Hematopoietic multipotent progenitor cell treated with erythropoietin and hydrocortisone succinate and interleukin-3 and kit ligand, for 15 days (in vitro differentiated cells): Measurements from ENCODE around the gene HEATR1.
"Not testable (repeated sequence)": the region's sequence is repeated elsewhere in the genome, so short reads cannot be mapped to it uniquely, and the experiment has no call there.

Experiments
- DNase-seq: peaks from one replicate; pipeline ENCODE4 v3.0.0-alpha.2; 2015; ENCODE audit warnings: low spot score

The HEATR1 gene, protein sequence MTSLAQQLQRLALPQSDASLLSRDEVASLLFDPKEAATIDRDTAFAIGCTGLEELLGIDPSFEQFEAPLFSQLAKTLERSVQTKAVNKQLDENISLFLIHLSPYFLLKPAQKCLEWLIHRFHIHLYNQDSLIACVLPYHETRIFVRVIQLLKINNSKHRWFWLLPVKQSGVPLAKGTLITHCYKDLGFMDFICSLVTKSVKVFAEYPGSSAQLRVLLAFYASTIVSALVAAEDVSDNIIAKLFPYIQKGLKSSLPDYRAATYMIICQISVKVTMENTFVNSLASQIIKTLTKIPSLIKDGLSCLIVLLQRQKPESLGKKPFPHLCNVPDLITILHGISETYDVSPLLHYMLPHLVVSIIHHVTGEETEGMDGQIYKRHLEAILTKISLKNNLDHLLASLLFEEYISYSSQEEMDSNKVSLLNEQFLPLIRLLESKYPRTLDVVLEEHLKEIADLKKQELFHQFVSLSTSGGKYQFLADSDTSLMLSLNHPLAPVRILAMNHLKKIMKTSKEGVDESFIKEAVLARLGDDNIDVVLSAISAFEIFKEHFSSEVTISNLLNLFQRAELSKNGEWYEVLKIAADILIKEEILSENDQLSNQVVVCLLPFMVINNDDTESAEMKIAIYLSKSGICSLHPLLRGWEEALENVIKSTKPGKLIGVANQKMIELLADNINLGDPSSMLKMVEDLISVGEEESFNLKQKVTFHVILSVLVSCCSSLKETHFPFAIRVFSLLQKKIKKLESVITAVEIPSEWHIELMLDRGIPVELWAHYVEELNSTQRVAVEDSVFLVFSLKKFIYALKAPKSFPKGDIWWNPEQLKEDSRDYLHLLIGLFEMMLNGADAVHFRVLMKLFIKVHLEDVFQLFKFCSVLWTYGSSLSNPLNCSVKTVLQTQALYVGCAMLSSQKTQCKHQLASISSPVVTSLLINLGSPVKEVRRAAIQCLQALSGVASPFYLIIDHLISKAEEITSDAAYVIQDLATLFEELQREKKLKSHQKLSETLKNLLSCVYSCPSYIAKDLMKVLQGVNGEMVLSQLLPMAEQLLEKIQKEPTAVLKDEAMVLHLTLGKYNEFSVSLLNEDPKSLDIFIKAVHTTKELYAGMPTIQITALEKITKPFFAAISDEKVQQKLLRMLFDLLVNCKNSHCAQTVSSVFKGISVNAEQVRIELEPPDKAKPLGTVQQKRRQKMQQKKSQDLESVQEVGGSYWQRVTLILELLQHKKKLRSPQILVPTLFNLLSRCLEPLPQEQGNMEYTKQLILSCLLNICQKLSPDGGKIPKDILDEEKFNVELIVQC (N-terminal part only)

DNA sequence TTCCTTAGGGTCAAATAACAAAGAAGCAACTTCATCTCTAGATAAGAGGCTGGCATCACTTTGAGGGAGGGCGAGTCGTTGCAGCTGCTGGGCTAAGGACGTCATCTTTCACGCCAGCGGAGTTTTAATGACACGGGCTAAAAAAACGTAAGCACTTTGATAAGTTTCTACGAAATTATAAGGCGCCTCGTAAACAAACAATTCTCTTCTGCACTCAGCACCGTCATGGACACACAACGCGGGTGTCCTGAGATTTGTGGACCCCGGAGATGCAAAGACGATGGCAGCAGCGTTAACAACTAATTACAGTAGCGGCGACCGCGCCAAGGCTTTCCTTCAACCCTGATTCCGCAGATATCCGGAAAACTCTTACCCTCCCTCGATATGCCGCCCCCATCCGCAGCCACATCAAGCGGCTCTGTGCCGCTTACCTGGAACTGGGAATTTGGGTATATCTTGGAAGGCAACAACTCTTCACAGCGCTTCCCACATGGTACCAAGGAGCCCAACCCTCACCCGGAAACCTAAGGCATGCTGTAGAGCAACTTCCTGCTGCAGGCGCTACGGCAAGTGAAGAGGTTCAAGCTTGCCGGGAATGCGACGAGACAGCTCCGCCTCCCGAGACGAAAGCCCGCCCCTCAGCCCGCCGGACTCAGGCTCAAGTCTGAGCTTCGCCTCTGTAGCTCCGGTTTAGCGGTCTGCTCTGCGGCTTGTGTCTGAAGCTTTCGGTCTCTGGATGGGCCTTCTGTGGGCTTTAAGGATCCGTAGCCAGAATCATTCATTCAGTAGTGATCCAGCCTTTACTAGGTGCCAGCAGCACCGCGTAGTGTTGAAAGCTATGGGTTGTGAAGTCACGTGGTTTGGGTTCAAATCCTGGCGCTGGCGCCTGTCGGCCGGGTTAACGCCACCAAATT lies at the start of gene HEATR1:
HEATR1 (minus strand) TSS at position 526 of the 914 bp plus-strand sequence; CDS start at position 105, 421 bp downstream.
- peak; percentile 88 for DNase-seq

DNA sequence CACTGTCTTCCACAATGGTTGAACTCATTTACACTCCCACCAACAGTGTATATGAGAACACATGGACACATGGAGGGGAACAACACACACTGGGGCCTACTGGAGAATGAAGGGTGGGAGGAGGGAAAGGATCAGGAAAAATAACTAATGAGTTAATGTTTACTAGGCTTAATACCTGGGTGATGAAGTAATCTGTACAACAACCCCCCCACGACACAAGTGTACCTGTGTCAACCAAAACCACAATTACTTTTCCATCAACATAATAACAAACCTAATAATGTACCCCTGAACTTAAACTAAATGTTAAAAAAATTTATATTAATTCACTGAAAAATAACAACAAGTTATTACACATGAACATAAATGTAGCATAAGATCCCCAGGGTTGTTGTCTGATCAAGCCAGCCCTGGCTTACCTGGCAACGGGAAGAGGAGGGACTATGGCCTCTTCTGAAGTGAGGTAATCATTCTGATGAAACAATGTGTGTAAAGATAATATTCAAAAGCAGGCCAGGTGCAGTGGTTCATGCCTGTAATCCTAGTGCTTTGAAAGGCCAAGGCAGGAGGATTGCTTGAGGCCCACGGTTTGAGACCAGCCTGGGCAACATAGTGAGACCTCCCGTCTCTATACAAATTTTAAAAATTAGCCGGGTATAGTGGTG lies 40.8 kb upstream of the HEATR1 start:
- DNase-seq = no peak

DNA sequence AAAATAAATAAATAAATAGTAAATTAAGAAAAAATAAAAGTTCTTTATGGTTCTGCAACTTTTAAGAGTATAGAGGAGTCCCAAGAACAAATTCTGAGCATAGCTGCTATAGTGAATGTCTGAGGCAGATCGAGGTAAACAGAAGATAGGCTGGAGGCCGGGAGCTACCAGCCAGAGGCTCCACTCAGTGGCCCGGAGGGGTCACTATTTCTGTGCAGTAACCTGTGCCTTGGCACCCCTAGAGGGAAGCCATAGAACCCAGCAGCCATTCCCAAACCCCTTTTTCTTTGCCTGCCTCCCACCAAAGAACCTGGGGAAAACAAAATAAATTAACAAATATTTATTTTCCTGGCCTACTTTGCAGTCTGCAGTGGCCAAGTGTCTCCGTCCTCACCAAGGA lies 38.4 kb upstream of the HEATR1 start:
- no peak for DNase-seq

DNA sequence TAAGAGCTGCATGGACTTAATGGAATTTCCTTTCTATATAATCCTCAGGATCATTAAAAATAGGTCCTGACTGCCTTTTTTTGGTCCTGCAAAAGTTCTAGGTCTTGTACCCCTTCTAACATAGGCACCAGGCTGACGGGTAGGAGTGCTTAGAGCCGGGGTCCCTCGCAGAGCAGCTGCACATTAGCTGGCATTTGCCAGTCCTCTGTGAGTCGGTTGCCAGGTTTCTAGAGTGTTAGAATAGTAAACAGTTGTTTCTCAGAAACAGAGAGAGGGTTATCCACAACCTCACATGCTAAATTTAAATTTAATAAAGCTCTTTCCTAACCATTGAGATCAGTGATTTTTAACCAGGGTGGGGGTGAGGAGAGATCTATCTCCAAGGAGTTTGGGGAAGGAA lies 35.4 kb upstream of the HEATR1 start:
- DNase-seq = no peak

DNA sequence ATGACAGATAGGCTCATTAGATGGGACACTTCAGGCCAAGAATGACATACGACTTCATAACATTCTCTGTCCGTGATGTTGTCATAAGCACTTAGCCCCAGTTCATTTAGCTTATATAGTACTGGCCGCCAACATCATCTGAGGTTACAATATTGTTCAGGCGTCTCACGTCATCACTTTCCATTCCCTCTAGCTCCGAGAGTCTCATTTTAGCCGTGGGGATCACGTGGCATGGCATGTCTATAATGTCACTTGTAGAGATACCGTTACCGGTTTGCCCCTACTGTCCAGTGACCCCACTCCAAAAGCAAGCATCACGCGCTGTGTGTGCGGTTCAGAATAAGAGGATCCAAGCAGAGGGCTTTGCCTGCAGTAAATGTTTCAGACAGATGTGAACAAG lies 34.6 kb upstream of the HEATR1 start:
- DNase-seq = no peak

DNA sequence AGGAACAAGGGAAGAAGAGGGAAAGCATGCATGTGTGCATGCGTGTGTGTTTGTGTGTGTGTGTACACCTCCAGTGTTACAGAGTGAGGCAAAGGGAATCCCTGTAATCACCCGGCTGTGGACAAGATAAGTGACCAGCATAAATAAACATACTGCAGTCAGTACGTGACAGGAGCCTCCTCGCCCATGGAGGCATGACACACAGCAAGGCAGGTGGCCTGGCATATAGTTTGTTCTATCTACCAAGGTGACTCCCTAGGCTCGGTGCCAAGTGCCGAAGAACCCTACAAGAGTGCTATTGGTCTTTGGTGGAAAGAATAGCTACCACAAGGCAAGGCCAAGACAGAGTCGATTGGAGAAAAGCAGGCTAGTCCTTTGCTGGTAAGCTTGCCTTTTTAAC lies 31.7 kb upstream of the HEATR1 start:
- no peak for DNase-seq

DNA sequence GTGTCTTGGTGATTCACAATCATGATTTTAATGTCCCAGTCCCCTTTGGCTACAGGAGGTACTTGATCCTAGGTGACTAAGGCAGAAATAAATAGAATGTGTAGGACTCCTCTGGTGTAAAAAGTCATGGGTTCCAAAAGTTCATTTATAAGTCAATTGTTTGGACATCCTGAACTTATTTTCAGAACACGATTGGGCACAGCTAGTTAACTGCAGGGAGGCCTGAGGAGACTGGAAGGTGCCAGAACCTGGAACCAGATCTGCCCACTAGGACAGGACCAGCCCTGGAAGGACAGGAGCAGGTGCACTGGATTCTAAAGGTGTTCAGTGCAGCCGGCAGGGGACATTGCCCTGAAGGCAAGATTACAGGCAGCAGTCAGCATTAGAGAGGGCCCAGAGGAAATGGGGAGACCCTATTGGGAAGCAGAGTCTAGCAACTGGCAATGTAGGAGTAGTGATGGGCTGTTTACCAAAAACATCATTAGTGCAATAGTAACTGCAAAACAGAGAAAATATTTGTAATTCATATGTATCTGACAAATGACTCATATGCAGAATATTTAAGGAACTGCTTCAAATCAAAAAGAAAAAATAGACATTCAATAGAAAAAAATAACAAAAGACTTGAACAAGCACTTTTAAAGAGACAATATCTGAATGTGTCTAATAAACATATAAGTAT lies 23.6 kb upstream of the HEATR1 start:
- no peak for DNase-seq

DNA sequence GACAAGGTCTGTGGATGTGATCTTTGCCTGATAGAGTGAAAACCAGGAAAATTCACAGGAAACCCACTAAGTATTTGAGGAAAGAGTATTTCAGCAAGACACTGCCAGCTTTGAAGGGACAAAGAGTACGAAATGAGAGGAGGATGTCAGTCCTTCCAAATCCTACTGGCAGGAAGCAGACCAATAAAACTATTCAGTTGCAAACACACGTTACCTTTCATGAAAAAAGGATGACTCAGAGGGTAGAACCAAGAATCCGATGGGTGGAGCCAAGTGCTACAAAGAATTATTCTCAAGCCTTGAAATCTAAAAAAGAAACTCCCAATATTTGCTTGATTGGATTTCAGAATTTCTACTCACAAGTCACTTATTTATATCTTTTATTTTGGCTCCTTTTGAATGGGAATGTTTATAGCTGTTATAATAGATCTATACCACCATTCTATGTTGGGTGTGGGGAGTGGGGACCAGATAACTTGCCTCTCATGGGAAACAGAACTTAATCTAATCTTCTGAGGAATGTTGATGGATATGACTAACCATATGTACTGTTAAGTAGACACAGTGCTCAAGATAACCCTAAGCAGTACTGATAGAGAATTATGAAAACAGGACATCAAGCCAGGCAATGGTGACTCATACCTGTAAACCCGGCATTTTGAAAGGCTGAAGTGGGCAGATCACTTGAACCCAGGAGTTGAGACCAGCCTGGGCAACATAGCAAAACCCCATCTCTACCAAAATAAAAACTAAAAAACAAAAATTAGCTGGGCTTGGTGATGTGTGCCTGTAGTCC lies 19.3 kb upstream of the HEATR1 start:
- no peak for DNase-seq

DNA sequence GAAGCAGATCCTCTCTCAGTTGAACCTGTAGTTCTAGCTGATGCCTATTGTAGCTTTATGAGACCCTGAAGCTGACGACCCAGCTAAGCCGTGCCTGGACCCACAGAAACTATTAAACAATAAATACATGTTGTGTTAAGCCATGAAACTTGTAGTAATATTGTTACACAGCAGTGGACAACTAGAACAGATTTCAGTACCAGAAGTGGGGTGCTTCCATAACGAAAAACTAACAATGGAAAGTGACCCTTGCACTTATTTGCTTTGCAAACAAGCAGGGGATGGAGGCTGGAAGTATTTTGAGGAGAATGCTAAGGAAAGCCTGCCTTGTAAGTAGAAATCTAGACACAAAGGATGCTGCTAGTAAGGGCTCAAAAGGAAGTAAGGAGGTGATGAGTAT lies 18.1 kb upstream of the HEATR1 start:
- no peak for DNase-seq

DNA sequence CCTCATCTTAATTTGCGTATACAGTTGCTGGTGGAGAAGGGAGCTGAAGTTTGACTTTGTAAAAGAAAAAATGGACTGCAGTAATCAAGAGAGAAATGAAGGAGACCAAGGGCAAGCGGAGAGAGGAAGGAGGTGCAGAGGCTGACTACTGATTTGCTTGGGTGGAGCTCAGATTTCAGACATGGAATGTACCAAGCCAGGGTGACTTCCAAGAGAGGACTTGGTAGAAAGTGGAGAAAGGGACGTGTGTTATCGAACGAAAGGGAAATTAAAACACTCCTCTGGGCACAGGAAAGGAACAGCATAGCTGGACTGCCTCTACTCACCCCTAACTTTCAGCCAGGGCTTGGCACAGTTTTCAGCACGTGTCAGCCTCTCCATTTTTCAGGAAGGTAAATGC lies 15.1 kb upstream of the HEATR1 start:
- DNase-seq = no peak

DNA sequence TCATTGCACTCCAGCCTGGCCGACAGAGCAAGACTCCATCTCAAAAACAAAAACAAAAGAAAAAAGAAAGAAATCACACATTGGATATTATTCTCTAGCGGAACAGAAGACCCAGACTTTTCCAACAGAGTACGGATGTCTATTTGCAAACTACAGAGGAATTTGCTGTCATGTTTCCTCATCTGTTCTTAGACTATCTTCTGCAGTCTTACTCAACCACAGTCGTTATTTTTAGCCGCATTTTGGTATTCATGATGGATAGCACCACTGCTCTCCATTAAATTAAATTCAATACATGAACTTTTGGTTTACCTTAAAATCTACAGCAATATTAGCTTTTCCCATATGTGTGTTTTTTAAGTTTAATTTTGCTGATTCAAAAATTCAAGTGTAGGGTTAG lies 14.2 kb upstream of the HEATR1 start:
- DNase-seq = no peak

DNA sequence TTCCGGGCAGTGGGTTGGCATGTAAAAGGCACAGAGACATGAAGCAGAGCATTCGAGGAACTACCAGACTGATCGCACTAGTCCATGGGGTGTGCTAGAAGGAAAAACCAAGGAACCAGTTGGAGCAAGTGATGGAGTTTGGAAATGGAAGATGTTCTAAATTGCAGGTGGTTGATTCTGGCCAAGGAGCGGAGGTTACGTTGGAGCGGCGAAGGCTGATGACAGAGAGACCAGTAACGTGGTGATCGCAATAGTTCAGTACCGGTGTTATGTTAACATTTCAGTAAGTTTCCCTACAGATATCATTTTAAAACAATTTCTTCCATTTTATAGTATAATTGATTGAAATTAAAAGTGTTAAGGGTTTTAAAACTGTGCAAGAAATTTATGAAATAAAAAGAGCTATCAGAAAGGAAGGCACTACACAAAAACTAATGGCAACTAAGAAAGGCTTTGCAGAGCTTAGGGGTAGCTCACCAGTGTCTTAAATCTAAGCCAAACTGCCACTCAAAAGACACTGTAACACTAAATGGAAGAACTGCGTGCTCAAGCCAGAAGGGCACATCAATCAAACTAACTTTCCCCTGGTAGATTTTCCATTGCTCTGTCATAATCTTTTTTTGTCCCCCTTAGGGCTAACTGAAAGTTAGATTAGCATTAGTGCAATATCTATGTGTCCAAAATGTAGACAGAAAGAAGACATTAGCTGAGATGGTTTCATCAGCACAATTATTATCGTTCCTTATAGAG lies 11.3 kb upstream of the HEATR1 start:
- DNase-seq = no peak

DNA sequence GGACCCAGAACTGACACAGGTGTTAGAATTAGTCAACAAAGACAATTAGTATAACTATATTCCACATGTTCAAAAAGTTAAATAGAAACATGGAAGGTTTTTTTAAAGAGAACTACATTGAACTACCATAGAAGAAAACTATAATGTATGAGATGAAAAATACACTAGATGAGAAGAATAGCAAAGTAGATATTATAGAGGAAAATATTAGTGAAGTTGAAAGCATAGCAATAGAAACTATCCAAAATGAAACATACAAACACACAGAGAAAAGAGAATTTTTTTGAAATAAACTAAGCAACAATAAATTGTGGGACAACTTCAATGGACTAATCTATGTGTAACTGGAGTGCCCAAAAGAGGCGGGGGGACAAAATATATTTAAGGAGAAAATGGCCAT lies 8.0 kb upstream of the HEATR1 start:
- no peak for DNase-seq

DNA sequence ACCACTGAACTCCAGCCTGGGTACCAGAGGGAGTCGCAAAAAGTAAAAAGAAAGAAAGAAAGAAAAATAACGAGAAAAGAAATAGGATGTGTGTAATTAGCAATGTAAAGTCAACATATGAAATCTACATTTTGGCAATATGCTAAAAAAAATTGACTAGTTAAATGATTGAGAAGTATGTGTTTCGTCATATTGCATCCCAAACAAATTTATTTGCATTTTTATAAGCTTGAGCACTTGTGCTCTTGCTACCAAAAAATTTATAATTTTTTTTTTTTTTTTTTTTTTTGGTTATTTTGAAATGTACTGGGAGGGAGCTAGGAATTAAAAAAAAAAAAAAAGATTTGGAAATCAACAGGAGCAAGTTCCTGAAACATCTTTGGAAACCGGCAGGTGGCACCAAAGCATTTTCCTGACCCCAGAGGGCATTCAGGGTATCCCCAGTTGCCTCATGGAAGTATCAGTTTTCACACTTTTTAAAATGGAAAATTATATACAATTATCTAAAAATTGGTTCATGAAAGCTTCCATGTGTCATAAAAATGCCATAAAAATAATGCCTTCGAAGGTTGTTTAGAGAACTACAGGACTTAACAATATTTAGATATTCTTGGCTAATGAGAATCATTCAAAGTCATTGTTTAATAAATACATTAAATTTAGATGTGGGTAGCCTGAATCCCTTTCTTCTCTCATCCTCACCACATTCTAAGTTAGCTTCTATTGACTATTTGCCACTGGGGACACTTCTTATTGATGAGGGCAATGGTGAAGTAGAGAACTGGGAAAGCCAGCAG lies 4.8 kb upstream of the HEATR1 start:
- peak; percentile 33 for DNase-seq

DNA sequence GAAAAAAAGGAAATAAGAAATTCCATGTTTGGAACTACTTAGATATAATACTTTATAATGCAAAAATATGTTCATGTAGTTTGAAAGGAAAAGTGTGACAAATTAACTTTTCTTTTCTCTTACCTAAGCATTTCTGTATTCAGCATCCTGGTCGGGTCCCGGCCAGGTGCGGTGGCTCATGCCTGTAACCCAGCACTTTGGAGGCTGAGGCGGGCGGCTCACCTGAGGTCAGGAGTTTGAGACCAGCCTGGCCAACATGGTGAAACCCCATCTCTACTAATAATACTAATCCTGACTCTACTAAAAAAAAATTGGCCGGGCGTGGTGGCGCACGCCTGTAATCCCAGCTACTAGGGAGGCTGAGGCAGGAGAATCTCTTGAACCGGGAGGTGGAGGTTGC lies 3.3 kb upstream of the HEATR1 start:
- not testable (repeated sequence) for DNase-seq

DNA sequence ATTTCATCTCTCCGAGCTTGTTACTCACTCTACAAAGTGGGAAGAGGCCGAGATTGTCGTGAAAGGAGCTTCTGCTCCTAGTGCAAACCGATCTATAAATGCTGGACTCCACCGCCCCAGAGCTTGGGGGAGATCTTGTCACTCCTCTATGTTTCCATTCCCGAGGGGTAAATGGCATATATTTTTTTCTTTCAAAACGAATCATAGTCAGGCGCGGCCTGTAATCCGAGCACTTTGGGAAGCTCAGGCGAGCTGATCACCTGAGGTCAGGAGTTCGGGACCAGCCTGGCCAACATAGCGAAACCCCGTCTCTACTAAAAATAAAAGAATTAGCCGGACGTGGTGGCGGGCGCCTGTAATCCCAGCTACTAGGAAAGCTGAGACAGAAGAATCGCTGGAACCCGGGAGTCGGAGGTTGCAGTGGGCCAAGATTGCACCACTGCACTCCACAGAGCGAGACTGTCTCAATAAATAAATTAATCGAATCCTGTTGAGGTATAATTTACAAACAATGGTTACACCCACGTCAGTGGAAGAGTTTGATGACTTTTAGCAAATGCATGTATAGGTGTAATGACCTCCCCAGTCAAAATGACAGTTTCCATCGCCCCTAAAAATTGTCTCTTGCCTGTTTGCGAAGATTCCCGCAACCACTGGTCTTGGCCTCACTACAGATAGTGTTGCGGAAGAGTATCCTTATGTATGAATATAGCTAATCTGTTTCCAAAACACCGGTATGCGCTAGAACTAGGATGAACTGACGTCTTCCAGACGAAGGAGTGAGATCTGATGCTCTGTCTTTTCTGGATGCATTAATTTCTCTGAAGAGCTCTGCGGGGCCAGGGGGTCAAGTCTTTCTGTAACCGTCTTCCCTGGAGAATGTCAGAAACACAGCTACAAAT lies 840 bp upstream of the HEATR1 start:
- DNase-seq = no peak

DNA sequence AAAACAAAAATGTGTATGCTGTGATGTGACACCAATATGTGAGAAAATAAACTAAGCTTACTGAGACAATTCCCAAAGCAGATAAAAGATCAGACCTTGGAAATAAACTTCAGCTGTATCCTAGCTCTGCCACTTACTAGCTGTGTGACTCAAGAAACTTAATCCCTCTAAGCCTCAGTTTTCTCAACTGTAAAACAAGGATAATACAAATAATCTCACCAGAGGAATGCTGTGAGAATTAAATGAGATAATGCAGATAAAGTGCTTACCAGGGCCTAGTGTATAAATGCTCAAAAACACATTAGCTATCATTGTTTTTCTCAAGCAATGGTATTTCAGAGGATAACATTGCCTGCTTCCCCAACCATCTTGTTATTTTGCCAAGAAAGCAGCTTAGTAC lies 2.1 kb downstream of the HEATR1 start:
- no peak for DNase-seq
